GM10847 (cell line): Measurements from ENCODE around the gene CNTNAP2.

Experiments used
- POLR2A ChIP-seq: IDR thresholded peaks from 2 replicates; pipeline ENCODE4 v1.6.1; 2011; ENCODE audit not compliant: insufficient read length; ENCODE audit errors: extremely low read depth

The CNTNAP2 gene

GRCh38 chr7:147535701-147536111 lies 1419.1 kb downstream of the CNTNAP2 start:
- no peak for TF ChIP-seq POLR2A

DNA sequence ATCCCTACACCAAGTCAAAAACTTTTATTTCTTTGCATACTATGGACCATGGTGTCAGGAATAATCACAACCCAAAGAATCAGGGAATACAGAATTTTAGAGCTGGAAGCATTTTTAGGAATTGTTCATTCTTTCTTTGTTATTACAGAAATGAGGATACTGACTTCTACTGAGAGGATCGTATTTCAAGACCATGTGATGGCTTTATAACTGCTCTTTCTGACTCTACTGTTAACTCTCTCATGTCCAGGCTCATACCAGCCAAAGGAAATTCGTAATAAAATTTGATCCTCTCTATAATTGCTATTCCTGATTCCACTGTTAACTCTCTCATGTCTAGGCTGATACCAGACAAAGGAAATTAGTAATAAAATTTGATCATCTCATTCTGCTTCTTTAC lies 1423.1 kb downstream of the CNTNAP2 start:
- TF ChIP-seq POLR2A = no peak

DNA sequence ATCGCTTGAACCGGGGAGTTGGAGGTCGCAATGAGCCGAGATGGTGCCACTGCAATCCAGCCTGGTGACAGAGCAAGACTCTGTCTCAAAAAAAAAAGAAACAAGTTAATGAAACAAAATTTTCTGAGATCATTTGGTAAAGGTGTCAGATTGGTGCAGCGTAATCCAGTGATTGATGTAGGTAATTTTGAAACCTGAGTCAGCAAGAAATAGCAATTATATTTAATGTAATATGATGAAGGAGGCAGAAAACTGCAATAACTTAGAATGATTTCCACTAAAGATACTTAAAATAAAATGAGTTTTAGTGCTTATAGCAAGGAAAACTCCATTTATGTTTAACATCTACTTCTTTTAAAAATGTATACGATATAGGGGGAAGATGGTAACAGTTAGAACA lies 1424.1 kb downstream of the CNTNAP2 start:
- no peak for TF ChIP-seq POLR2A

DNA sequence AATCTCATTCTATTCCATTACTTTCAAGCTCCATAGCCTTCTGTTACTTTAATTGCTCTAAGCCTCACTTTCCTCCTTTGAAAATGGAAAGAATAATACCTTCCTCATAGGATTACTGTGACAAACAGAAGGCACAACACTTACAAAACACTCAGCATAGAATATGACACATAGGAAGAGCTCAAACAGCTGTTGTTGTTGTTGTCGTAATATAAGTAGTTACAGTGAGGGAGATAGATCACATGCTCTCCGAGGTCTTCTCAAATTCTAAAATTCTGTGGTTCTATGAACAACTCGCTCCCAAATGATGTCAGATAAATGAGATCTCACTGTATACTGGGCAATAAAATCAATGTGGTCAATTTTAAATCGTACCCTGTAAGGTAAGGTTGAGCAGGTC lies 1424.7 kb downstream of the CNTNAP2 start:
- no peak for TF ChIP-seq POLR2A

DNA sequence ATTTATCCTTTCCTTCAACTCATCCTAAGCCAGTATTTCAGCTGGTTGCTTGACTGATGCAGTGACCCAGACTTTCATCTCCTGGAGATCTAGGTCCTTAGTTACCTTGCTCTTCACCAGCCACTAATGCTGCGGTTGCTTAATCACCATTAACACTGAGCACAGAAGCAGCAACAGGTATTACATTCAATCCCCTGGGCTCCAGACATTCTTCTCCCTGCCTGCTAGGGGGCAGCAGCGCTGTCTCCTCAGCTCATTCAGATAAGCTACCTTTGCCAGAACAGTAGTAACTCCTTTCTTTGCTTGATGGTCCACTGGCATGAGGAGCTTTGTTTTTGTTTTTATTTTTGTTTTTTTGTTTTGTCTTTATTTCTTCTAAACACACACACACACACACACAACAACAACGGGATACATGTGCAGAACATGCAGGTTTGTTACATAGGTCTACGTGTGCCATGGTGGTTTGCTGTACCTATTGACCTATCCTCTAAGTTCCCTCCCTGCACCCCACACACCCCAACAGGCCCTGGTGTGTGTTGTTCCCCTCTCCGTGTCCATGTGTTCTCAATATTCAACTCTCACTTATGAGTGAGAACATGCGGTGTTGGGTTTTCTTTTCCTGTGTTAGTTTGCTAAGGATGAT lies 1430.8 kb downstream of the CNTNAP2 start:
- TF ChIP-seq POLR2A = no peak

DNA sequence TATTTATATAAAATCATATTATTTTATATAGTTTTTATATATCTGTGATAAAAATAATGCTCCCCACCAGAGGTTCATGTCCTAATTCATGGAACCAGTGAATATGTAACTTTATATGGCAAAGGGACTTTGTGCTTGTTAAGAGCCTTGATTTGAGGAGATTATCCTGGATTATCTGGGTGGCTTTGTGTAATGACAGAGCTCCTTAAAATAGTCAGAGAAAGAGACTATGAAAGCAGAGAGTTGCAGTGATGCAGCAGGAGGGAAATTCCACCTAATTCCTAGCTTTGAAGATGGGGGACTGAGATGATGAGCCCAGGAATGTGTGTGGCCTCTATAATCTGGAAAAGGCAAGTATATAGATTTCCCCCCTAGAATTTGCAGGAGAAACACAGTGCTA lies 1439.7 kb downstream of the CNTNAP2 start:
- no peak for TF ChIP-seq POLR2A

- TF ChIP-seq POLR2A = no peak
Measured at GRCh38 chr7:147563669-147564068, 1447.1 kb downstream of the CNTNAP2 start.

DNA sequence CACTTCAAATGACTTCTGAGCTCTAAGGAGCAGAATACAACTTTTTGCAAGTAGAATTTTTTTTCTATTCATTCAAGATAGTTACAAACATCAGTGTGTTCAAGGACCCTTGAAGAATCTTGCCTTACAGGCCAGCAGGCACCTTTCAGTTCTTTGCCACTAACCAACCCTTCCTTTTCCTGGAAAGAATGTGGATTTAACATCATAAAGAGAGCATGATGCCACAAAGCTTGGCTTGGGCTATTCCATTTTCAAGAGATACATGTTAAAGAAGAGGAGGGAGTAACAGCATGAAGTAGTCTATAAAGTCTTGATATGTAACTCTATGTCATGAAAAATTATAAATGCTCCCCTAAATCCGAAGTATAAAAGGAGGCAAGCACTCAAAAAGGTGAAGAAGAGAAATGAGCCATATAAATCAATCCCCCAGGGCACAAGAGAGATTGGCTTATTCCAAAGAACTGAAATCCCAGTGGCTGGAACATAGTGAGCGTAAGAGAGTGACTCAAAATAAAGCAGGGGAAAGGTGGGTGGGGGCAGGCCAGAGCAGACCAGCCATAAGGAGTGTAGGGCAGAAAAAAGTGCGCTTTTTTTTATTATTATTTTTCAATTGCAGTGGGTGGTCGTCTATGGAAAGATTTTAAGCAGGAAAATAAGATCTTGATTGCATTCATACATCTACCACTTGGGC lies 1448.3 kb downstream of the CNTNAP2 start:
- no peak for TF ChIP-seq POLR2A

- no peak for TF ChIP-seq POLR2A
Measured at GRCh38 chr7:147567043-147567442, 1450.4 kb downstream of the CNTNAP2 start.

DNA sequence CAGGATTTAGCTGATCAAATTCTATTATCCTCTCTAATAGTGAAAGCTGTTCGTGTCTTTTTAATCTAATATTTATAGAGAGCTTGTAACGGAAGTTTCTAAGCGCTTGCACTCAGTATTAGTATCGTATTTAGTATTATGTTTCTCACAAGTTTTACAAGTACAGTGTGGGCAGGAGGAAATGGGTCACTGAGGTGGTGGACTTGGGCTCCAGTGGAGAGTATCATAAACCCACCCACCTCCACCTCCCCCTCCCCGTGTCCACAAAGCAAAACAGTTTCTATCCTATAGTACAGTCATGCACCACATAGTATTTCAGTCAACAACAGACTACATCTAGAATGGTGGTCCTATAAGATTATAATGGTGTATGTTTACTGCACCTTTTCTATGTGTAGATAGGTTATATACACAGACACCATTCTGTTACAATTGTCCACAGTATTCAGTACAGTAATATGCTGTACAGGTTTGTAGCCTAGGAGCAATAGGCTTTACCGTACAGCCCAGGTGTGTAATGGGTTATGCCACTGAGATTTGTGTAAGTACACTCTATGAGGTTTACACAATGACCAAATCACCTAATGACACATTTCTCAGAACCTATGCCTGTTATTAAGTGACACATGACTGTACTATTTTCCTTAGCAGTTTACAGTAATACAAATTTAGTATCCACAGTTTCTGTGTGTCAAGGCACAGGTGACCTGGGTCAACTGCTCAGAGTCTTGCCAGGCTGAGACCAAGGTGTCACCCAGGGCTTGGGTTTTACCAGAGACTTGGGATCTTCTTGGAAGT lies 1452.7 kb downstream of the CNTNAP2 start:
- no peak for TF ChIP-seq POLR2A

DNA sequence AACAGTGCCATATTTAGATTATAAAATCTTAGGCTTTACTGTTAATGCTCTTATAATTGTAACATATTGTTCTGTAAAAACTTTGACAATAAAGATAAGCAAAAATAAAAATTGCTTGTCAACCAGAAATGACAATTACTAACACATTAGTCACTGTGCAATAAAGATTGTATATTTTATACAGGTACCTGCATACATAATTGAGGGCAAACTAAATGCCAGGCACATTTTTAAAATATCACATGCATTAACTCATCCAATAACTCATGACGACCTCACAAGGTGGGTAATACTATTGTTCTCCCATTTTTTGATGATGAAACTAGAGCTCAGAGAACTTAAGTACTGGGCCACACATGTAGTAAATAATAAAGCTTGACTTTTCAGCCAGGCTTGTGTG lies 1453.8 kb downstream of the CNTNAP2 start:
- TF ChIP-seq POLR2A = no peak

- no peak for TF ChIP-seq POLR2A
Measured at GRCh38 chr7:147571436-147572185, 1455.0 kb downstream of the CNTNAP2 start.

DNA sequence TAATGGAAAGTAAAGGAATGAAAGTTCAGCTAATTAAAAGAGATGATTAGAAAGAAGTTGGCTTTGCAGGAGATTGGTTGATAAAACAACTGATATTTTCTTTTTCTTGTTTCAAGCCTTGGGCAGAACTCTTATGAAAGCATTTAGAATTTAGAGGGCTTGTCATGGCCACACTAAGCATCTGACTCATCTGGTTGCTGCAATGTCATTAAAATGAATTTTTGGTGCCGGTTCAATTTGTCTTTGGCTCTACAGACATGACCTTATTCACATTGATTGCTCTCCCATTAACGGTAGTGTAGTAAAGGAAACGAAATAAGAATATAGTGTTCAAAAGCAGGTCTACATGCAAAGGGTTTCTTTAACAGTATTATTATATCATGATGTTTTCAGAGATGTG lies 1461.6 kb downstream of the CNTNAP2 start:
- TF ChIP-seq POLR2A = no peak

DNA sequence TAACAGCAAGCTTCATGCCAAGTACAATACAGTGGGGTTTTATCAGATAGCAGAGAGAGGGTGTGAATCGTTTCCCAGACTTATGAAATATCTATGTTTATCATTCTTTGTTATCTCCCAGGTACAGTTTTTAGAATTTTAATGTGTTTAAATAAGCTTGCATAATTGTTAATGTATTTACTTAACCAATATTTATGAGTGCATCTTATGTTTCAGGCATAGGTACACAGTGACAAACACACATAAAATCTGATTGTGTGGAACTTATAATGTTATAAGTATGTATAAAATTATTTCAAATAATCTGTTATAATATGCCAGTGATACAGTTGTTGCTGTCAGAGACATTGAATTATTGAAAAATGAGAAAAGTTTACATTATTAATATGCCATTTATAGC lies 1462.5 kb downstream of the CNTNAP2 start:
- TF ChIP-seq POLR2A = no peak

GRCh38 chr7:147584771-147585193 lies 1468.2 kb downstream of the CNTNAP2 start:
- no peak for TF ChIP-seq POLR2A

- TF ChIP-seq POLR2A = no peak
Measured at GRCh38 chr7:147586110-147586509, 1469.5 kb downstream of the CNTNAP2 start.

GRCh38 chr7:147586526-147586925 lies 1469.9 kb downstream of the CNTNAP2 start:
- no peak for TF ChIP-seq POLR2A
